ENCODE measurements around the gene IFI27L2.
A peak's percentile ranks its signal among the peaks of the same experiment; 100 is the strongest.
"Not testable (repeated sequence)": the region's sequence is repeated elsewhere in the genome, so short reads cannot be mapped to it uniquely, and the experiment has no call there.

Gene IFI27L2, protein sequence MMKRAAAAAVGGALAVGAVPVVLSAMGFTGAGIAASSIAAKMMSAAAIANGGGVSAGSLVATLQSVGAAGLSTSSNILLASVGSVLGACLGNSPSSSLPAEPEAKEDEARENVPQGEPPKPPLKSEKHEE

DNA sequence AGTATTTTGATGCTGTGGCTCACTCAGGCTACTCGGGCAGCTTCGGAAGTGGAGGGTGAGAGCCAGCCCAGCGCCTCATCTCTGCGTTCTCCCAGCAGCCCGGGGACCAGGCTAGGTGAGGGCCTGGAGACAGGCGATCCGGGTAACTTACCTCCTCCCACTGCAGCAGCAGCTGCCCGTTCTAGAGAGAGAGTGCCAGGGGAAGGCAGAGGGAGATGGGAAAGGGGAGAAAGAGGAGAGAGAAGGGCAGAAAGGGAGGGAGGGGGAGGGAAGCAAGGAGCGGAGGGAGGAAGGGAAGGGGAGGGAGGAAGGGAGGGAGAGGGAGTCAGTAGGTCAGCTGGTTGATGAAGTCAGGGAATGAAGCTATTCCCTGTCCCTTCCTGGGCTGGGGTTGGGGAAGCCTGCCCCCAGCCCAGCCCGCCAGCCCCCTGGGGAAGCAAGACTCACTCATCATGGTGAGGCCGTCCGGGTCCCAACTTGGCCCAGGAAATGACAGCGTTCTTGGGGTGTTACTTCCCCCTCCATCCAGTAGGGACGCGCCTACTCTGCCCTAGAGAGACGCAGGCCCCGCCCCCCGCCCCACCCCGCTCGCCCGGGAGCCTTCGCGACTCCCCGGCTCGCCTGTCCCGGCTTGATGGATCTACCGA lies at the start of gene IFI27L2:
IFI27L2 (minus strand) TSS at position 494 of the 647 bp plus-strand sequence; CDS start at position 454, 40 bp downstream.
- peak; percentile 43 to 90 (median 78) for DNase-seq

DNA sequence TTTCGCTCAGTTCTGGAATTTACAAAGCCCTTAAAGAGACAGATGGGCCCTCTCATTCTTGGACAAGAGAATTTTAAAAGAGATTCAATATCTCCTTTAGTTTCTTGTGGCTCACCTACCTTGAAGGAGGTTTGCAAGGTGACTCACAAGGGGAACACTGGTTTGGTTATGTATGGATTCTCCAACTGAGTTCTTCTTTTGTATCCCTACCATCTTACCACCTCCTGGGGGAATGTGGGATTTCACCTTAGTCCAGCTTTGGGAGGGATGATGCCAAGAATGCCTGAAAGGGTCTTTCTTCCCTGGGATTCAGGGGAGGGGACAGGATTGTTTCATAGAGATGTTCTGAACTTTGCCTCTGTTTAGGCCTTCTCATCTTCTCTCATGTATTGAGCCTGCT lies 48.4 kb upstream of the IFI27L2 start:
- DNase-seq, result no peak

DNA sequence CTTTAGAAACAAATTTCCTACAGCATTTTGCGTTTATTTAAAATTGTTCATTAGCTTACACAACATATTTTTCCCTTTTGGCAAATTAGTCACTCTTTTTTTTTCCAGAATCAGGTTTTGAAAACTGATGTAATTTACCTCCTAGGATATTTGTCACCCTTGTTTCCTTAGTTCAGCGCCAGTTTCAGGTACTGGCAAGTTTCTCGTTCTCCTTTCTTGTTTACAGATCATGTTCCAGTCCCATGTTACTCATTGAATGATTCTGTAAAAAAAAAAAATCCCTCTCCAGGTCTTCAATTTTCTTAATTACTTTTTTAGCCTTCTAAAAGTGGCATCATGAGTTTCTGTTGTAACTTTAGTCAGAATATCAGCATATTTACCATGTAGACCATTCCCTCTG lies 47.4 kb upstream of the IFI27L2 start:
- DNase-seq, result no peak

DNA sequence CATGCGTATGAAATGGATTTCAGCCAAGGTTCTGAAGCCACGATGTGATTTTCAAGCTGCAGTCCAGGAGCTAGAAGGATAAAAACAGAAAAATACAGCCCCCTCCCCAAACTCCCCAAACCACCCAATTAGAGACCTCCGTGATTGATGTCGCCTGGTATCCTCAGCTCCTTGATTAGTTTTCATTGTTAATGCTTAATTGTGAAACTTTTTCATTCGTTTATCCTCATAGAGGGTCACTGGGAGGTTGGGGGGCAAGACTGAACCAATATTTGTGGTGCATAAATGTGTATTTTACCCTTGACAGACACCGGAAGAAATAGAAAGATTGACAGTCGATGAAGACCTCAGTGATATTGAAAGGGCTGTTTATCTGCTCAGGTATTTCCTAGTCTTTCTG lies 46.3 kb upstream of the IFI27L2 start:
- no peak for DNase-seq

DNA sequence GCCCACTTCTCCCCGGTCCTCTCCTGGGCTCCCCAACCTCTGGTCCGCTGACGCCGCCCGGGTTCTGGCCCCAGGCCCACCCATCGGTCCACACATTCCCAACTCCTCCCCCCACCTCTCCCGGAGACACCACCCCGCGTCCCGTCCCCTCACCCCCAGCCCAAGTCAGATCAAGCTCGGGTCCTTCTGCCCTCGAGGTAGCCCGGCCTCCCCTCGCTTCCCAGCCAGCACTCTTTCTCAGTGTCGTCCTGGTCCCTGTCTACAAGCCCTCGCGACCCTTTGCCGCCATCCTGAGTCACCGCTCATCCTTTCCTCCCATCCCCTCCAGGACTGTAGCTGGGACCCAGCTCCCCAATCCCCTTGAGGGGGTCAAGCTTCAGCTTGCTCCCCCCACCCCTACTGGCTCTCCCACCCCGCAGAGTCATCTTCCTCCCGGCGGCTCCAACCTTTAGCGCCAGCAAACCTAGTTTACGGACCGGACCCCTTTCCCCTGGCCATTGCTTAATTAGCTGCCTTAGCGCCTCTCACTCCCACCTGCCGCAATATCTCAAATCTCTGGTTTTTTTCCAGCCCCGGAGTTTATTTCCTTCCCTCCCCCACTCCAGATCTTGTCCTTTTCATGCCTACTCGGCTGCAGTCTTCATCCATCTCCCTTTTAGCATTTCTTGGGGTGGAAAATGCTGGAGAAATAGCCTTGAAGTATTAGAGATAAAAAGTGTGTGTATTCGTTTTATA lies 45.8 kb upstream of the IFI27L2 start:
- peak in 7 of 56 donors; percentile 15 to 41 (median 24) for DNase-seq

DNA sequence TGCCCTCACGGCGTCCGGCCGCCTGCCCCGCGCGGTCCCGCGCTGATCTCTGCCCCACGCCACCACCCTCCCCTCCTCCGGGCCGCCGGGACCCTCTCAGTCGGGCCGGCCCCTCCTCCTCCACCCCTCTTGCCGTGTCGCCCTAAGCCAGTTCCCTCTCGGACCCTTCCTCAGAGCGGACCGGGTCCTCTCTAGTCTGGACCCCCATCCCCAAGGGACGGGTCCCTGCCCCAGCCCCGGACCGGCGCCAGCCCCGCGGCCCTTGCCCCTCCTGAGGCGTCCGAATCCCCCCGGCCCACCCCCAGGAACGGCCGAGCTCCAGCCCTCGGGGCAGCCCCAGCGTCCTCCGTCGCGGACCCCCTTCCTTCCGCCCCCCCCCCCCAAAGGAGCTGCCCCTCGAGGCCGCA lies 45.2 kb upstream of the IFI27L2 start:
- peak in 1 of 56 donors; percentile 65 for DNase-seq

DNA sequence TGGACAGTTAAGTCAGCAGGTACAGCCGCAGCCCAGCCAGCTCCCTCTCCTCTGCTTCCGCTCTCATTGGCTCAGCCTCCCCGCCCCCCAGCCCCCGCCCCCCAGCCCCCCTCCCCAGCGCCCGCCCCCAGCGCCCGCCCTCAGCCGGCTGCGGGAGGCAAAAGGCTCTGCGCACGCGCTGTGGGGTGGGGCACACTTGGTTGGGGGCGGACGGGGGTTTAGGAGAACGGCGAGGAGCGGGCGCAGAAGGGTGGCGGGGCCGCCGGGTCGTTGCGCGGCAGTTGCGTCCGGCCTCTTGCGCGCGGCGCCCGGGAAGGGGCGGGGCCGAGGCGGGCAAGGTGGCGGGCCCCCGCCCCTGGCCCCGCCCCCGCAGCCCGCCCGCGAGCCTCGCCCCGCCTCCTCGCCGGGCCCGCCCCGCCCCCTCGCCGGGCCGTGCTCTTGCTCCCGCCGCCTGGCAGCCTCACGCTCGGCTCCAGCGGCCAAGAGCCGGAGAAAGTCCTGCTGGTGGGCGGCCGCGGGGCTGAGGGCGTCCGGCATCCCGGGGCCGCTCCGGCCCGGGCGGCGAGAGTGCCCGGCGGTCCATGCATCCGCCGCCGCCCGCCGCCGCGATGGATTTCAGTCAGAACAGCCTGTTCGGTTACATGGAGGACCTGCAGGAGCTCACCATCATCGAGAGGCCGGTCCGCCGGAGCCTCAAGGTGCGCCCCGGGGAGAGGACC lies 44.6 kb upstream of the IFI27L2 start, which contains the start of gene PPP4R4:
PPP4R4 (plus strand) TSS at position 438 of the 719 bp plus-strand sequence; CDS start at position 582, 144 bp downstream.
- DNase-seq, result peak in 53 of 56 donors; percentile 24 to 88 (median 77)

DNA sequence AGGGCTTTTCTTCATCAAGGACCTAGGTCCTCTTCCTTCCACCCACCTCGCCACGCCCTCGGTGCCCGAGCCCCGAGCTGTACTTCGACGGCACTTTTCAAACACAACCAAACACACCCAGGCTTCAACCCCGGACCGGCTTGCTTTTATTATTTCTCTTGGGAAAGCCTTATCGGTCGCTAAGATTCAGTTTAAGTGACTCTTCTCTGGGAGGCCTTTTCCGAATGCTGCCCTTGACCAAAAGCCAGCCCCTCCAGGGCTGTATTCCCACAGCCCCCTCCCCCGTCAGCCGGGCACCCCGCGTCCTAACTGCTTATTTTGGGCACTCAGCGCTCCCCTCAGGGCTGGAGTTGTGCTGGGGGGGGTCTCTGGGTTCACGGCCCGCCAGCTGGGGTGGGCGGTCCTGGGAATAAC lies 44.1 kb upstream of the IFI27L2 start:
- DNase-seq, result peak in 2 of 56 donors; percentile 30 to 84

DNA sequence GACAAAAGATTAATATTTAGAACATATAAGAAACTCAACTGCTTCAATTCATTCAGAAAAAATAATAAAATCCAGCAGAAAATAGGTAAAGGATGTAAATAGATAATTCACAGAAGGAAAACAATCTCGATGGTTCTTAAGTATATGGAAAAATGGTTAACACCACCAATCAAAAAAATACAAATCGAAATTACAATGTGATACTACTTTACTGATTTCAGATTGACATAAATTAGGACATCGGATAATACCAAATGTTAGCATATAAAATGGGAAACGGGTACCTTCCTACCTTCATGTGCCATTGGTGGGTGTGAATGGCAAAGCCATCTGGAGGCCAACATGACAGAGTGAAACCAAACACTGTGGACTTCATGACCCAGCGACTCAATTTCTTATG lies 43.1 kb upstream of the IFI27L2 start:
- no peak for DNase-seq

DNA sequence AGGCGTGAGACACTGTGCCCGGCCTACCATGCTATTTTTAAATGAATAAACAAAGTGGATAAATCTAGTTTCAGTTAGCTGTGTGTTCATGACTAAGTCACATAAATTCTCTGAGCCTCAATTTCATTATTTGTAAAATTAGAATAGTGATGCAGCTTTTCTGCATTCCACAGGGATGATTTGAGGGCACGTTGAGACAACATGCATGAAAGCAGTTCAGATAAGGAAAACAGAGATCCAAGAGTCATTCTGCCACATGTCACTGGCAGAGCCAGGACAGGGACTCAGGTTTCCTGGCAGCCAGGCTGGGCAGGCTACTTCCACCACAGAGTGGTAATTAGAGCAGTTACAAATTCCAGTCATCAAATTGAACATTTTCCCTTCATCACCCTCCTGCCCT lies 41.8 kb upstream of the IFI27L2 start:
- no peak for DNase-seq

DNA sequence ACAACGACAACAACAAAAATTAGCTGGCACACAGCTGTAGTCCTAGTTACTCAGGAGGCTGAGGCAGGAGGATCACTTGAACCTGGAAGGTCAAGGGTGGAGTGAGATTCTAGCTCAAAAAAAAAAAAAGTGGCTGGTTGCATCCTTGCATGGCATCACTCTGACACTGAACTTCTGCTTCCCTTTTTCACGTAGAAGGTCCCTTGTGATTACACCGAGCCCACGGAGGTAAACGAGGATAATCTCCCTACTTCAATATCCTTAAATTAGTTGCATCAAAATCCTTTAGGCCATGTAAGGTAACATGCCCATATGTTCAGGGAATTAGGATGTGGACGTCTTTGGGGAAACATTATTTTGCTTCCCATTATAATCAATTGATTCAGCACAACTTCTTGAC lies 40.7 kb upstream of the IFI27L2 start:
- DNase-seq, result no peak

DNA sequence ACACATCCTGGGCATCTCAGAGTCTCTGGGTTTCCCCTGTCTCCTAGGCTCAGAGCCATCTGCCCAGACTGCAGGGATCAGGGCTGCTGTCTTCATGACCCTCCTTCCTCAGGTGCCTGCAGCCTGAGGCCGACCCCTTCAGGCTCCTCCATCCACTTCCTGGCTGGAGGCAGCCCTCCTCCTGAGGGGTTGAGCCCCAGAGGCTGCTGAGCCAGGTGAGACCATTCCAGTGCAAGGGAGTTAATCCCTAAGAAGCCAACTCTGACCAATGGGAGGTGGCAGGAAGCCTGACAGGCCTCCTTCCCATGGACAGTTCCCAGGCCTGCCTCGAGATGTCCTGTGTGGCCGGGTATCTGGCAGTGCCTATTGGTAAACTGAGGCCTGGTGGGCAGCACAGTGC lies 36.3 kb upstream of the IFI27L2 start:
- DNase-seq, result no peak

DNA sequence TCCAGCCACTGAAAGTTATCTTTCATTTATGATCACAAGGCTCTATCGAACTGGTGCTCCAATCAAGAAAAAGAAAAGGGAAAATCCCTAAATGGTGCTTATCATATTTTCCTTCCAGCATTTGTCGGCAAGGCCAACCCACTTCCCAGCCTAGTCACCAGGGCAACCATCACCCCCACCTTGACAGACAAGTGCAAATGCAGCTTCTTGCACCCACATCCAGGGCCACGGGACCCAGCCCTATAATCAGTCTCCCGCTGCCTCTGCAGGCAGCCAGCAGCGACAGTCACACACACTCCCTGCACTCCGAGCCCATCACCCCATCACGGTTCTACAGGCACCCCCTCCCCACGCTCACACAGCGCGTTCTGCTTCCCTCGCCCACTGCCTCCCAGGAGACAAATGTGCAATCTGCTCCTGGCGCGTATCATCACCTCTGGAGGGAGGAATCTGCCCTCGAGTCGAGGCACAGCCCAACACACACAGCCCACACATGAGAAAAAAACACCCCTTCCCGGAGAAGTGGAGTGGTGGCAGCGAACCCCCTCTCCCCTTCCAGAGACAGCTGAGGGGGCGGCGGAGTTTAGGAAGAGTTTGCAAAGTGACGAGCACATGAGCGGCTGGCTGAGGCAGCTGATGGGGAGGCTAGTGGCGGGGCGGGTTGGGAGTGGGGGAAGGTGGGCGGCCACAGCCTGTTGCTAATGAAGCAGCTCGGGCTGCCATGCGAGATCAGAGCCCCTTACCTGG lies 35.5 kb upstream of the IFI27L2 start:
- DNase-seq, result peak in 29 of 56 donors; percentile 15 to 86 (median 51)

DNA sequence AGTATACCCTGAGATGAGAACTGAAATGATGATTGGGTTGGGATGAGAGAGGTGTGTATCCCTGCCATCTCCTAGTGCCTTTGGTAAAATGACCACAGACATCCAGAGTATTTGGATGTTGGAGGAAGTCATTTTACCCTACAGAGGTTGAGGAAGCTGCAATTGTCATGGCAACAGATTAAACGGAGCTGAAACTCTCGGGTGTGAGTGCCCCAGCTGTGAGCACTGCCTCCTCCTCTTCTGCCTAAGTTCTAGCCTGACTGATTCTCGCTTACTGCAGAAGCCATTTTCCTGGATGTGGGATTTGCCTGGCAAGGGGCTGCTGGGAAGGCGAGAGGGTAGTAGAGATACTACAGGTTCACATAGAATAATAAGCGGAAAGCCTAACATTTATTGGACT lies 34.4 kb upstream of the IFI27L2 start:
- no peak for DNase-seq

DNA sequence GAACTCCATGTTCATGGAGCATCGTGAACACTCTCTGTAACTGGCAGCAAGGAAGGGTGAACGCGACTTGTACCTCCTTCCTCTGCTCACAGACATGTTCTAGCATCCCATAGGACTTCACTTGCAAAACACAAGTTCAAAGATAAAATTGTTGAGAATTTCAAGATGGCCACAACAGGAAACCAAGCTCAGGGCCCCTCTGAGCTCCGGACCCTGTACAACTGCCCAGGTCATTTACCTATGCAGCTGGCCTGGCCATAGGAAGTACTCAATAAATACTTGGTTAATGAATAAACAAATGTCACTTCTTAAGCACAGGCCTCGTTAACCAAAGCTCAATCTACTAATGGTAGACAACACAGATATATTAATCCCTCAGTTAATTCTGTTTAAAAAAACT lies 33.1 kb upstream of the IFI27L2 start:
- no peak for DNase-seq

DNA sequence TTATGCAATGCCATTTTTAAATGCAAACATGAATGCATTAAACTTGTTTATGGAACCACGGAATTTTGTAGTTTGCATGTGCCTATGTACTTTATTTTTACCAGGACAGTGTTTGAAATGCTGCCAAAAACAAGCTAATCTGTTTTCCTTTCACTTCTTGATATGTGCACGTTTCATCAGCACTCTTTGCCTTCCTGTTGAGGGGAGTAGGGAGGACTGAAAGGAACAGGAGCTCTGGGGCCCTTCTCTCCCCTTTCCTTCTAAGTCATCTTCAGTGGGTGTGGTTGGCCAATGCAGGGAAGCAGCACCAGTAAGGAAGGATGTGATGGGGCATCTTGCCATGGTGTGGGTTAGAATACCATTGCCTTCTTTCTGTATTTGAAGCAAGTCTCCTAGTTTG lies 32.6 kb upstream of the IFI27L2 start:
- no peak for DNase-seq

DNA sequence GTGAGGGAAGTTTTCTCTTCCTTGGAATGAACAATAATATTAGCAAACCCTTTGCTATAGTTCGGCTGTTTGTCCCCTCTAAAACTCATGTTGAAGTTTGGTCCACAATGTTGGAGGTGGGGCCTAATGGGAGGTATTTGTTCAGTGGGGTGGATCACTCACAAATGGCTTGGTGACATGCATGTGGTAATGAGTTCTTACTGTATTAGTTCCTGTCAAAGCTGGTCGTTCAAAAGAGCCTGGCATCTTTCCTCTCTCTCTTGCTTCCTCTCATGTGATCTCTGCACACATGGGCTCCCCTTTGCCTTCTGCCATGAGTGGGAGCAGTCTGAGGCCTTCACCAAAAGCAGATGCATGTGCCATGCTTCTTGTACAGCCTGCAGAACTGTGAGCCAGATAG lies 31.7 kb upstream of the IFI27L2 start:
- DNase-seq, result no peak

DNA sequence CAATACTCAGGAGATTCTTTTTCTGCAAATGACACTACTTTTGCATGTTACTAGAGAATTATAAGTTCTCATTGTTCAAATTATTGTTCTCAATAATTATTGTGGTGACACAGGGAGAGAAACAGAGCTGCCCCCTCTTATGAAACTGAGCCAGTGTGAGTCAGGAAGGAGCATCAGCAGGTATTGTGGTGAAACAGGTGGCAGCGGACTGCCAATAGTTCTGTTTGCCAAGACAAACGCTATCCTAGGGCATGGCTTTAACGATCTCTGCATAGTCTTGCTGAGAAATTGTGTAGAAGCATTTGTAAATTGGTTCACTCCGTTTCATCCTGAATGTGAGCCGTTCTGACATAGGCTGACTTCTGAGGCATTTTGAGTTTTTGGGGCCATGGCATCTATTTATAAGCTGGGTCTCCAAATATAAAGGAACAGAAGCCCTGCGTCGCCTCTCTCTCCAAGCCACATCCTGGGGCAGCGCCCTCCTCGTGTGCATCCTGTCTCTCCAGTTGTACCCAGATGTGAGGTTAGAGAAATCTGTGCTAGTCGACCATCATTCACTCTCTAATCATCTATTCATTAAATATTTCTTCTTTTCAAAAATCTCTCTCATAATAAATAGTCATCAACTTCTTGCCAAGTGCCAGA lies 29.0 kb upstream of the IFI27L2 start:
- DNase-seq, result no peak

DNA sequence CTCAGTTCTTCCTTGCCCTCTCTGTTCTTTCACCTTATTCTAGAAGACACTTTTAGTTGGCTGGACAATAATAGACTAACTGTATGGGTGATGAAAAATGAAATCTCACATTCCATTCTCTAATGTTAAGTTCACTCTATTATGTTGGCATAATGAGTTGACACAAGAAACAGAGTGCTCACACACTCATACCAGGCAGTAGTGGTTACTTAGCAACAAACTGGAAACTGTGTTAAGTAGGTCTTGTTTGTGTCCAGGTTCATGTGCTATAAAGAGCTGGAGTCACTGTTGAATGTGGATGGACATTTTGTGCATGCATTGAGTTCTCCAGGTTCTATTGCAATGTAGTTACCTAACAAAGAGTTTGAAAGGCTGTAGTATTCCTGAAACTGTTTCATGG lies 27.8 kb upstream of the IFI27L2 start:
- DNase-seq, result no peak

DNA sequence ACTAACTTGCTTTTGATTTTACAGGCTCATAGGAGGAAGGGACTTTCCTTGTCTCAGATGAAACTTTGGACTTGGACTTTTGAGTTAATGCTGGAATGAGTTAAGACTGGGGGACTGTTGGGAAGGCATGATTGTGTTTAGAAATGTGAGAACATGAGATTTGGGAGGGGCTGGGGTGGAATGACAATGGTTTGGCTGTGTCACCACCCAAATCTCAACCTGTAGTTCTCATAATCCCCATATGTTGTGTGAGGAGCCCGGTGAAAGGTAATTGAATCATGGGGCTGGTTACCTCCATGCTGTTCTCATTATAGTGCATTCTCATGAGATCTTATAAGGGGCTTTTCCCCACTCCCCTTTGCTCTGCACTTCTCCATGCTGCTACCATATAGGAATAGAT lies 26.7 kb upstream of the IFI27L2 start:
- DNase-seq, result not testable (repeated sequence)

Data from amygdala (tissue), 56 donors.